Measurements from ENCODE around the gene NRP1.
A peak's percentile ranks its signal among the peaks of the same experiment; 100 is the strongest.

NRP1 gene

DNA sequence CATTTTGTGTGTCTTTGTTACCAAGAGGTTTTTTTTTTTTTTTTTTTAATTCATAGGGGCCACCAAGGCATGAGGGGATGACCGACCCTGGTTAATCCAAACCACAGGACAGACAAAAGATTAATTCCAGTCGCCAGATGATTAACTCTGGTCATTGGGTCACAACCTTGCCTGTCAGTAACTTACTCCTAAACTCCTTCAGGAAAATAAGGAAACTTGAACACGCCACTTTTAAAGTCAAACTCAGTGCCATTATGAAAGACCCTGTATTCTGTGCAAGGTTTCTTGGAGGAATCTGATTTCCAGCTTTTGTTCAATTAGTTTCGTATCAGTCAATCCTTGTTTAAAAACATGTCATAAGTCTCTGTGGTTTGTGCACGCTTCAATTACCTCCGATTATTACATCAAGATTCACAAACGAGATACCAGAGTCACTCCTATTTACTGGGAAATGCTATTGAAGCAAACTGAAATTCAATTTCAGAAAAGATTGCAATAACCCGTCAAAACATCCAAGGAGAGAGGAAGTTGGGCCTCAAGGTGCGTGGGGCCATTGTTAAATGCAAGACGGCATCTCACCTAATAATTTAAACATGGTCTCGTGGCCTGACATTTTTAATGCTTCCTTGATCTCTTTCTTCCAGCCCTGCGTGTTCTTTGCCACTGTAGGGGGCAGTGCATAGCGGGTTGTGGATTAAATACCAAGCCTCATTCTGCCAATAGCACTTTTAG lies 44.0 kb downstream of the NRP1 start:
- peak; percentile 10 for DNase-seq (ENCODE audit: low spot score)

GRCh38 chr10:33289776-33290175 lies 44.7 kb downstream of the NRP1 start:
- no peak for DNase-seq (ENCODE audit: low spot score)

DNA sequence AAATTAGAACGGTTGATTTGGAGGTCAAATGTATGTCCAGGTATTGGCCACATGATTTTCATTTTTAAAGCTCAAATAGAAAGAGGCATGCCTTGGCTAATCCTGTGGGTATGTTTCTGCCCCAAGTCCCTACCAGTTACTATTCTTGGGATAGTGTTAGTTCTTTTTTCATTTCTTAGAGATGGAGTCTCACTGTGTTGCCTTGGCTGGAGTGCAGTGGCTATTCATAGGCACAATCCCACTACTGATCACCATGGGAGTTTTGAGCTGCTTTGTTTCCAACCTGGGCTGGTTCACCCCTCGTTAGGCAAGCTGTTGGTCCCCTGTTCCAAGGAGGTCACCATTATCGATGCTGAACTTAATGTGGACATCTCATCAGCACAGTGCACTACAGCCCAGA lies 46.3 kb downstream of the NRP1 start:
- no peak for DNase-seq (ENCODE audit: low spot score)

DNA sequence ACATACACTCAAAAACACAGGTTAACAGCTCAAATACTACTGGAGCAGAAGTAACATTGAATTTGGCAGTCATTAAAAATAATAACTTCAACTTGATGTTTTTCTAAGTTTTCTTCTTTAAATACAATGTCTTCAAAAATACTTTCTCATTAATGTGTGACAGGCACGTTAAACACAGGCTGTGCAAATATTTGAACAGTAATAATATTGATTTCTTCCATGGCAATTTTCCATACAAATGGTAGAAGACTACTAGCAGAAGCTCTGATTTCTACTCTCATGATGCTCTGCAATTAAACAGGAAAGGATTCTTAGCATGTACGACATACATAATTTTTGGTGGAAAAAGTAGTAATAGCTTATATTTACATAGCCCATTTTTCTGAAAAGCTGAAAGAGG lies 47.4 kb downstream of the NRP1 start:
- DNase-seq (ENCODE audit: low spot score) = no peak

DNA sequence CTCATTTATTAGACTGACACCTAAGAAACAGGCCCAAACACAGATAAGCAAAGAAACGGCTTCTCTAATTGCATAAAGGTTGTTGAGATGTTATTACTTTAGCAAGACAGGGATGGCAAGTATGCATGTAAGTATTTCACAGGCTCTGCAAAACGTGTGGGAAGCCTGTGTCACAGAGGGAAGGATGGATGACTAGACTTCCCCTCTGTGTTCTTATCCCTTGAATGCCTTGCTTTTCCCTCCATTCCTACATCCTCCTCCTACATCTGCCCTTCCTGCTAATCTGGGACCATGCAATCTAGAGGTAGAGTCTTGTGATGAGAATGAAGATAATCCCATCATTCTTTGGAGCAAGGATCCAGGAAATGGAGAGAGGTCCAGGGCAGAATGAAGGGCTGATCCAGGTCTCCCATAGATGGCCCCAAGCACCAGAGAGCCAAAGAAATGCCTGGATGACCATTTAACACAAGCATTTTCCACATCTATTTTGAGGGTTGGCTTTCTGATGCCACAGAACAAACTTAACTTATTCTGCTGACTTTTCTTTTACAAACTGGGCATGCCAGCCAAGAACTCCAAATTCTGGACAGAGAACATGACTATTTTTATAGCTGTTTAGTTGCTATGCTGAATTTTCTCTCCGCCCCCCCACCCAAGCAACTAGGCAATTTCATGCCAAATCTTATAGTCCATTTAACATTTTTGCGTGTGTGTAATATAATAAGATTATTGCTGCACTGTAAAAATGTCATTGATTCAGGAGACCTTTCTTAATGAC lies 48.1 kb downstream of the NRP1 start:
- DNase-seq (ENCODE audit: low spot score) = no peak

- DNase-seq (ENCODE audit: low spot score) = no peak
Measured at GRCh38 chr10:33284945-33285344, 49.5 kb downstream of the NRP1 start.

DNA sequence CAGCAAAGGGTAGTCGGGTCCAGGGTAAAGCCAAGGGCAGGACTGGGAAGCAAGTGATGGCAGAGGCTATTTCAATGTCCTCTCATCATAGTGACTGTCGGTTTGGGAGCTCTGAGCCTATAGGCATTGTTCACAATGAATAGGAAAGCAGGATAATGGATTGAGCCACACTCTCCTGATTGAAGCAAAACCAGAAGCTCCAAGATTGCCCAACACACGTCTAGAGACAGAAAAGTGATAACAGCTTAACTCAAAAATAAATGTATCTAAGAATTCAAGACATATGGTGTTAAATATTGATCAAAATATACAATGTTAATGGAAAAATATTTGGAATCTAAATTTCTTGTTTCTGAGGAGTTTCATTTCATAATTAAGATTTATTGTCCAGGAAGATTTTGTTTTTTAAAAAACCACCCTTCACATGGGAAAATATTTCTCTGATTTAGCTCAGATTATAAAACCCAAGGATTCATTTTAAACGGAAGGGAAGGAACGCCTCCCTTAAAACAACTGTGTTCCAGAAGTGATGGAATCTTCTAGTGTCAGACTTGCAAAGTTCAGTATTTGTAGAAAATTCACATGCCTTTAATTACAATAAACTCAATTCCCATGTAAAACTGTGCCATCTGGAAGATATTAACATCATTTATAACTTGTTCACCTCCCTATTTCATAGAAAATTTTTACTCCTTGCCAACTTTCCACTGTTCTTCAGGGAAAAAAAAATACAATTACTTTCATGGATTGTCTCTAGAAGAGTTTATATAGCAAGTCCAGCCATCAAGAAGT lies 54.5 kb downstream of the NRP1 start:
- no peak for DNase-seq (ENCODE audit: low spot score)

DNA sequence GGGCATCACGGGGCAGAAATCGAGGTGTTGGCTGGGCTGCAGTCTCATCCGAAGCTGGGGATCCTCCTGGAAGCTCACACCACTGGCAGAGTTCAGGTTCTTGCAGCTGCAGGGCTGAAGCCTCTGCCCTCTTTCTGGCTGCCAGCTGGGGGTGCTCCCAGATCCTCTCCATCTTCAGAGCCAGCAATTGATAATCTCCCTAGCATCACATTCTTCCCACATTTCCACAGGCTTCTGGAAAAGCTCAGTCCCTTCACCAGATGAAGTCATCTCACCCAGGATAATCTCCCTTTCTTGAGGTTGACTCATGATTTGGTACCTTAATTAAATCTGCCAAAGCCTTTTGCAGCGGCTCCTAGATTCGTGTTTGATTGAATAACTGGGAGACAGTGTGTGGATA lies 55.2 kb downstream of the NRP1 start:
- DNase-seq (ENCODE audit: low spot score) = no peak

DNA sequence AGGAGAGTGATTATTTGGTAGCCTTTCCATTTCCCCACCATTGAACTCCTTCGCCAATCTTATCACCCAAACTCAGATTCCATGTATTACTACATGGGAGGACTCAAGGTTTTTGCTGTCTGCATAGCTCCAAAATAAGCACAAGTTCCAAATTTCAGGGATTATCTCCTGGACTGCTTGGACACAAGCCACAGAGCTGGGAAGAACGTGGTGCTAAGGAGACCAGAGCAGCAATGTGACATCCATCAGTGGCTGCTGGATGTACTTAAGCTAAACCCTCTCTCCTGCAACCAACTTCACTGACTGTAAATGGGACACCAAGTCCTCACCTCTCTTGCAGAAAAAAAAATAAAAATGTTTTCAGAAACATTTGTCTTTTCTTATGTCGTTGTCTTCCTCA lies 56.3 kb downstream of the NRP1 start:
- no peak for DNase-seq (ENCODE audit: low spot score)

- no peak for DNase-seq (ENCODE audit: low spot score)
Measured at GRCh38 chr10:33277135-33277536, 57.3 kb downstream of the NRP1 start.

- DNase-seq (ENCODE audit: low spot score) = no peak
Measured at GRCh38 chr10:33276282-33276923, 58.1 kb downstream of the NRP1 start.

DNA sequence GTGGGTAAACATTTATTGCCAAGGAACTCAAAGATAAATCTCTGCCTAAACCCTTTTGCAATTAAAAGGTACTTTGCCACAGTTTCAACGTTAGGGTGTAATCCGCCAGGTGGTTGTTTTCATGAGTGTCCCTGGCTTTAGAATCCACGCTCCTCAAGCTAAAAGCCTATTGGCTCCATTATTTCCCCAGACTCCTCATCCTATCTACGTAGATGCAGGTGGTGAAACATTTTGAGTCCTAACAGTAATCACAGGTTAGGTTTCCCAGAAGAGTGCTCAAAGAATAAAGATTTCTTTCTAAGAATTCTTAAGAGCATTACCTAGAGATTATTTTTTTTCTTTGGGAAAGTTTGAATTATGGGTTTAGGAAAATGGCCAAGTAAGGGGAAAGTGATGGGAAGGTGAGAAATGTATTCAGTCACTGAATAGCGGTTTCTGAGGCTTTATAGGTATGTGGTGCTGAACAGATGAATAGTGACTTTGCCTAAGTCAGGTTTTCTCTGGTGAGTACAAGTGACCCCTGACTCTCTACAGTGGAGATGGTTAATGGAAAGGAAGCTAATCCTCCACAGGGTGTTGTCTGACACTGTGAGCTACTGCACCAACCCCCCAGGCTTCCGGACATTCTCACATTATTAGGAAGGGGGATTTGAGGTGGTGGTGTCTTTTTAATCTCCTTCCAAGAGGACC lies 60.2 kb downstream of the NRP1 start:
- DNase-seq (ENCODE audit: low spot score) = no peak

DNA sequence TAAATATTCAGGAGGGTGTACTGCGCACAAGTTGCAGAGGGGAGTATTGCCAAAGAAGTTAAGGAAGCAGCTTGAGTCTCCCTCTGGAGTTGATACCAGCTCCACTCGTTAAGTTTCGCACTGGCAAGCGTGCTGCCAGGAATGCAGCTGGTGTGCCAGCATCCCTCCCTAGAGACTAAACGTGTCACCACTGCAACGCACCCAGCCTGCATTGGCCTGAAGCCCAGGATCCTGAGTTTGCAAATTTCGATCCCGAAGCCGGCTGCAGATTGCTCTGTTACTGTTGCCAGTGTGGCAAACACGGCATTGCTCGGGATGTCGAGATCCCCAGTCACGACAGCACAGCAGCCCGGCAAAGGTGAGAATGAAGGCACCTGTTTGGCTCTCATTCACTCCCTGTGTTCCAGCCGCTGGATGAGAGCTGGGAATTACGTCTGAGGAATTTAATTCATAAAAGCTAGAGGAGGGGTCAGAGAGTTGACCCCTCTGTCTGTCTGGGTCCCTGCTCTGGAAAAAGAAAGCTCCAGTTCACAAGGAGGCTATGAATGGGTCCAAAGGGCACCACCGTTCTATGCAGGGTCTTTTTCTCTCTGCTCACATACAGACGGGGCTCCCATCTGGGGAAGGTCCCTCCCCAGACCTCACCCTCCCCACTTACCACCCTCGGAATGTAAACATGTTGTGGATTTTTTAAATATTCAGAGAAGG lies 61.0 kb downstream of the NRP1 start:
- no peak for DNase-seq (ENCODE audit: low spot score)

DNA sequence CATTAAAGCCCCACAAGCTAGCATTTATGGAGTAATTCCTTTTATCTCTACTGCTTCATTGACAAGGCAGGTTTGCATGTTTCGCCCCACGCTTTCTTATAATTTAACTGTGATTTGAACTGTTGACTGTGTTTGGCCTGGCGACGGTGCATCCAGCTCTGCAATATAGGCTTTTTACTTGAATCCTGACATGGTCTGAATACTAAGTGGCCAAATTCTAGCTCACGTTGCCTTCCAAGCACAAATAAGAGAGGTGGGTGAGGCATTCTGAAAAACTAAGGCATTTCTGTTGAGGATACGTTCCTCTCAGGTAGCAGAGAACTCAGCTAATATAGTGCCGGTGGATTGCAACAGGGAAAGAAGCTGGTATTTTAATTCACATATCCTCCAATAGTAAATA lies 61.8 kb downstream of the NRP1 start:
- no peak for DNase-seq (ENCODE audit: low spot score)

DNA sequence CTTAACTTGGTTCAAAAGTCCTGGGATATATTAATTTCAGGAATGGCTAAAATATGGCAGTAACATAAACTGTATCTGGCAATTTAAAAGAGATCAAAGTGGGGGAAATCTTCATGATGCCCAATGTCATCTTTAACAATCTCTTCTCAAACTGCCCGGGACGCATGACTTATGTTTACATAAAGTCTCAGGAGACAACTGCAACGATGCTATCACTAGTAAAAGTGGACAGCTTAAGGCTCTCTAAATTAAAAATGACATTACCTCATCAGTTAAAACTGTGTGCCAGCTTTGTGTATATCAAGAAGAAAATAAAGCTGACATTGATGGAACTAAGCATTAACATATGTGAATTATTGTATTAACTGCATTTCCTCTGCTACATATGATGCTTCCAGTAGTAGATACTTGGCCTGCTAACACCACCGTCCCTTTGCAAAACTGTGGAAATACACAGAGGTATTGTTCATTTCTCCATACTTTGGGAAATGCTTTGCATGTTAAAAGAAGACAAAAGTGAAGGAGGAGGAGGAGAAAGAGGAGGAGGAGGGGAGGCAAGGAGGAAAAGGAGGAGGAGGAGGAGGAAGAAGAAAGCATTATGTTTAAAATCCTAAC lies 62.4 kb downstream of the NRP1 start:
- DNase-seq (ENCODE audit: low spot score) = no peak

DNA sequence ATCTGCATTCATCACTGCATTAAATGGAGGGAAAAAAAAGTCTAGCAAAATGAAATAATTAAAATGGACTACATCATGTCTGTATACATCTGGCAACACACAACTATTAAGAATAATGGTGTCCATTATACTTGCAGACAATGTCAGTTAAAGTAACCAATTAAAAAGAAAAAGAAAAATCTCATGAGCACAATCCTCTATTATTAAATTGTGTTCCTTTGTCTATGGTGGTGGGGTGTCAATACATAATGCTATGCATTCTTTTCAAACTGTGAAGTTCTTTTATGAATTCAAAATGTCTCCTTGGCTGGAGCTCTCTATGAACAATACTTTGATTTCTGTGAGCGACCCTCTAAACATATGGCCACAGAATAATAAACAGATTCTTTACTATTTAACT lies 63.5 kb downstream of the NRP1 start:
- no peak for DNase-seq (ENCODE audit: low spot score)

GRCh38 chr10:33267708-33268107 lies 66.8 kb downstream of the NRP1 start:
- DNase-seq (ENCODE audit: low spot score) = no peak

GRCh38 chr10:33265621-33266020 lies 68.8 kb downstream of the NRP1 start:
- no peak for DNase-seq (ENCODE audit: low spot score)

GRCh38 chr10:33263453-33263852 lies 71.0 kb downstream of the NRP1 start:
- no peak for DNase-seq (ENCODE audit: low spot score)

DNA sequence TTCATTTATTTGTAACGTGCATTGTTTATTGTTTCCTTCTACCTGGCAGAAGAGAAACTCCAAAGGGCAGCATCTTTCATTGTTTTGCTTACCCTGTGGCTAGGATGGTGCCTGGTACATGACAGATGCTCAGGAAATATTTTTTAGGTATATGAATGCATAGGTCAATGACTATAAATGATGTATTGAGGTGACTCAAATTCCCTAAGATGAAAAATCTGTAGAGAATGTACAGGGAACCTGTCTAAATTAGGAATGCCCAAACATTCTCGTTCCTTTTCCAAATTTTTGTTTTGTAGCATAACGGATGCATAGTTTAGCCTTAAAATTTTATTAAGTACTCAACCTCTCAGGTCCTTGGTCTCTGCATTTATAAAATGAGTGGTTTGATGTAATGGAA lies 71.6 kb downstream of the NRP1 start:
- DNase-seq (ENCODE audit: low spot score) = no peak
